Natural killer cell (primary cell): ENCODE results near the gene USP37. TPM values are rescaled to one million over a fixed set of nuclear protein-coding genes. Genes with fewer than 3 reads are reported as not detected.
A peak's percentile ranks its signal among the peaks of the same experiment; 100 is the strongest.

ENCODE experiments used
- ATAC-seq, 3 donors: fragments of 150-1000 bp in 2 of 3; fragments of 200-7000 bp in 1 of 3; cut with Tn5 transposase; 1 replicate in 1 of 3; 2 replicates in 2 of 3; pipeline ENCODE4 v1.10.0; 2021; ENCODE audit warnings: mild to moderate bottlenecking in 2 of 3, moderate library complexity in 2 of 3
- DNase-seq, 2 donors: peaks; one replicate each; pipeline versions ENCODE4 v3.0.0 to v3.0.0-alpha.2; 2013 to 2021; ENCODE audit warnings: mixed read lengths in 1 of 2
- H3K27ac ChIP-seq: one replicate; pipeline ENCODE4 v1.5.1; 2013; ENCODE audit warnings: mild to moderate bottlenecking, low read length
- H3K27me3 ChIP-seq: one replicate; pipeline ENCODE4 v1.6.1; 2013; ENCODE audit warnings: low read length; ENCODE audit not compliant: control insufficient read depth, insufficient read depth
- H3K36me3 ChIP-seq: one replicate; pipeline ENCODE4 v1.6.1; 2013; ENCODE audit warnings: low read length; ENCODE audit not compliant: control insufficient read depth, insufficient read depth
- H3K4me1 ChIP-seq: one replicate; pipeline ENCODE4 v1.6.1; 2013; ENCODE audit warnings: low read length; ENCODE audit not compliant: control insufficient read depth, insufficient read depth
- H3K4me3 ChIP-seq: one replicate; pipeline ENCODE4 v1.5.1; 2013; ENCODE audit warnings: low read length
- H3K9me3 ChIP-seq: one replicate; pipeline ENCODE4 v1.6.1; 2013; ENCODE audit warnings: low read length; ENCODE audit not compliant: control insufficient read depth, insufficient read depth
- H3K27ac Mint-ChIP-seq, 2 donors: one replicate each; pipeline ENCODE4 v1.8.0; 2022; ENCODE audit warnings: mild to moderate bottlenecking in 2 of 2, mixed read lengths in 2 of 2, moderate library complexity in 1 of 2
- H3K27me3 Mint-ChIP-seq, 2 donors: one replicate each; pipeline ENCODE4 v1.8.0; 2022; ENCODE audit warnings: low read depth in 2 of 2, mixed read lengths in 2 of 2
- H3K36me3 Mint-ChIP-seq: one replicate; pipeline ENCODE4 v1.8.0; 2022; ENCODE audit warnings: mixed read lengths
- H3K4me1 Mint-ChIP-seq, 2 donors: one replicate each; pipeline ENCODE4 v1.8.0; 2022; ENCODE audit warnings: mixed read lengths in 2 of 2
- H3K4me3 Mint-ChIP-seq: one replicate; pipeline ENCODE4 v1.8.0; 2022; ENCODE audit warnings: mild to moderate bottlenecking, moderate library complexity, mixed read lengths
- H3K9me3 Mint-ChIP-seq, 2 donors: one replicate each; pipeline ENCODE4 v1.8.0; 2022; ENCODE audit warnings: mixed read lengths in 2 of 2
- CTCF ChIP-seq: fragments of 200-600 bp; IDR thresholded peaks from one replicate; pipeline ENCODE4 v1.8.0; 2022; ENCODE audit warnings: antibody characterized with exemption
- WGBS: methylation state at CpG from one replicate; pipeline ENCODE4 v1.1.7; 2013; ENCODE audit warnings: missing lambda C conversion rate; ENCODE audit not compliant: insufficient coverage; 5-methylcytosine and 5-hydroxymethylcytosine counted together
- intact Hi-C: fragments of 100-400 bp; cut with micrococcal nuclease; formaldehyde crosslinking; loops from one replicate; pipeline ENCODE4 v1.14.2; 2022
- total RNA-seq, 4 donors: library from RNA; stranded (reverse); fragments of 120-200 nt in 1 of 4; gene quantifications; one replicate each; pipeline versions ENCODE4 v1.2.3 to v1.2.4, GENCODE V29; 2013 to 2022

The USP37 gene
- total RNA-seq, 3 donors from 2014 or later (not counting 1 experiment from before 2014, with no cell fraction given) = 18.3 to 26.2 (median 21.6) TPM

- ATAC-seq (no peak), DNase-seq (peak; percentile 19 to 26)
- no peaks in the 10 kb centered on the region for H3K9me3 Mint-ChIP-seq
- peak overlapping the region; percentile 95 to 96 for H3K27ac Mint-ChIP-seq
- H3K36me3 ChIP-seq = peaks cover 42% of the 10 kb centered on the region
- peak overlapping the region; percentile 82 for H3K4me3 Mint-ChIP-seq
- peak overlapping the region; percentile 25 for H3K4me3 ChIP-seq
- no peak for TF ChIP-seq CTCF
- no peaks in the 10 kb centered on the region for H3K27me3 Mint-ChIP-seq
- peaks cover 49 to 75% of the 10 kb centered on the region in 2 donors for H3K4me1 Mint-ChIP-seq
- H3K27me3 ChIP-seq = no peaks in the 10 kb centered on the region
- intact Hi-C loops = no loop called here
- H3K9me3 ChIP-seq = no peaks in the 10 kb centered on the region
- no peaks in the 10 kb centered on the region for H3K36me3 Mint-ChIP-seq
- H3K27ac ChIP-seq = peak overlapping the region; percentile 71
- peaks cover 72% of the 10 kb centered on the region for H3K4me1 ChIP-seq
- 42% methylated on average over 6 of the region's 8 CpGs for WGBS
Measured at GRCh38 chr2:218405086-218405745, 162.9 kb downstream of the USP37 start.

- Histone ChIP-seq H3K4me3 (no peak overlapping the region), H3K4me1 (peaks cover 72% of the 10 kb centered on the region), H3K27ac (peak overlapping the region; percentile 20), H3K36me3 (peaks cover 42% of the 10 kb centered on the region), H3K9me3 (no peaks in the 10 kb centered on the region), H3K27me3 (no peaks in the 10 kb centered on the region)
- peaks cover 49 to 75% of the 10 kb centered on the region in 2 donors for H3K4me1 Mint-ChIP-seq
- intact Hi-C loops = no loop called here
- peak overlapping the region; percentile 56 for H3K4me3 Mint-ChIP-seq
- H3K36me3 Mint-ChIP-seq = no peaks in the 10 kb centered on the region
- DNase-seq (no peak), ATAC-seq (no peak)
- H3K9me3 Mint-ChIP-seq = no peaks in the 10 kb centered on the region
- peak overlapping the region; percentile 95 to 96 for H3K27ac Mint-ChIP-seq
- WGBS = 60% methylated on average over 16 of the region's 16 CpGs
- H3K27me3 Mint-ChIP-seq = no peaks in the 10 kb centered on the region
- no peak for TF ChIP-seq CTCF
Measured at GRCh38 chr2:218404351-218405085, 163.6 kb downstream of the USP37 start.

GRCh38 chr2:218403810-218404209, 164.3 kb downstream of the USP37 start:
- Histone ChIP-seq H3K4me3 (no peak overlapping the region), H3K9me3 (no peaks in the 10 kb centered on the region), H3K36me3 (peaks cover 42% of the 10 kb centered on the region), H3K27me3 (no peaks in the 10 kb centered on the region), H3K27ac (peak overlapping the region; percentile 12), H3K4me1 (peaks cover 77% of the 10 kb centered on the region)
- Mint-ChIP-seq H3K27me3 (no peaks in the 10 kb centered on the region), H3K4me1 (peaks cover 53 to 78% of the 10 kb centered on the region in 2 donors), H3K9me3 (no peaks in the 10 kb centered on the region), H3K36me3 (no peaks in the 10 kb centered on the region), H3K4me3 (peak overlapping the region; percentile 69), H3K27ac (peak overlapping the region; percentile 95 to 96)
- no peak for DNase-seq
- ATAC-seq = no peak
- WGBS = 73% methylated on average over 7 of the region's 7 CpGs
- intact Hi-C loops = no loop called here
- no peak for TF ChIP-seq CTCF
